ENCODE results near the gene ABHD14A. TPM values are rescaled to one million over a fixed set of nuclear protein-coding genes. Genes with fewer than 3 reads are reported as not detected.

Gene ABHD14A
- total RNA-seq, 1 experiment from 2014 or later, result 3.8 TPM

GRCh38 chr3:51968170-51968775 lies 6.6 kb upstream of the ABHD14A start:
- DNase-seq (ENCODE audit: low spot score) (peak; percentile 69), ATAC-seq (peak; percentile 28)
- no peaks in the 10 kb centered on the region for H3K9me3 Mint-ChIP-seq
- TF ChIP-seq GTF2I (CRISPR knock-in tag; conservative IDR thresholded peaks at IDR 0.05) (no peak), ZNF281 (CRISPR knock-in tag; IDR thresholded peaks at IDR 0.05) (peak; percentile 90)
- peaks cover 18% of the 10 kb centered on the region; the same call in 1 of the 2 replicates for H3K27me3 Mint-ChIP-seq (ENCODE audit: low read depth)
- peak overlapping the region; percentile 81 for H3K4me3 Mint-ChIP-seq
- ChIA-PET CTCF (interaction anchor here (0.6 to 6.3 kb wide), 6 partner anchors 14 to 149 kb away, joined by 3 to 43 read pairs (median 10); partner anchors contain the start of genes ACY1, PARP3 and RRP9), POLR2A (interaction anchor here (0.7 to 3.7 kb wide), 9 partner anchors 11 to 1614 kb away, joined by 3 to 23 read pairs (median 5); partner anchors contain the start of genes ACY1, GPR62, PARP3 and POC1A)
- H3K4me1 Mint-ChIP-seq, result peaks cover 49% of the 10 kb centered on the region
- H3K36me3 Mint-ChIP-seq, result no peaks in the 10 kb centered on the region
- H3K27ac Mint-ChIP-seq, result peak overlapping the region; percentile 56

GRCh38 chr3:51968883-51969678 lies 5.8 kb upstream of the ABHD14A start:
- TF ChIP-seq, protein P1, sequence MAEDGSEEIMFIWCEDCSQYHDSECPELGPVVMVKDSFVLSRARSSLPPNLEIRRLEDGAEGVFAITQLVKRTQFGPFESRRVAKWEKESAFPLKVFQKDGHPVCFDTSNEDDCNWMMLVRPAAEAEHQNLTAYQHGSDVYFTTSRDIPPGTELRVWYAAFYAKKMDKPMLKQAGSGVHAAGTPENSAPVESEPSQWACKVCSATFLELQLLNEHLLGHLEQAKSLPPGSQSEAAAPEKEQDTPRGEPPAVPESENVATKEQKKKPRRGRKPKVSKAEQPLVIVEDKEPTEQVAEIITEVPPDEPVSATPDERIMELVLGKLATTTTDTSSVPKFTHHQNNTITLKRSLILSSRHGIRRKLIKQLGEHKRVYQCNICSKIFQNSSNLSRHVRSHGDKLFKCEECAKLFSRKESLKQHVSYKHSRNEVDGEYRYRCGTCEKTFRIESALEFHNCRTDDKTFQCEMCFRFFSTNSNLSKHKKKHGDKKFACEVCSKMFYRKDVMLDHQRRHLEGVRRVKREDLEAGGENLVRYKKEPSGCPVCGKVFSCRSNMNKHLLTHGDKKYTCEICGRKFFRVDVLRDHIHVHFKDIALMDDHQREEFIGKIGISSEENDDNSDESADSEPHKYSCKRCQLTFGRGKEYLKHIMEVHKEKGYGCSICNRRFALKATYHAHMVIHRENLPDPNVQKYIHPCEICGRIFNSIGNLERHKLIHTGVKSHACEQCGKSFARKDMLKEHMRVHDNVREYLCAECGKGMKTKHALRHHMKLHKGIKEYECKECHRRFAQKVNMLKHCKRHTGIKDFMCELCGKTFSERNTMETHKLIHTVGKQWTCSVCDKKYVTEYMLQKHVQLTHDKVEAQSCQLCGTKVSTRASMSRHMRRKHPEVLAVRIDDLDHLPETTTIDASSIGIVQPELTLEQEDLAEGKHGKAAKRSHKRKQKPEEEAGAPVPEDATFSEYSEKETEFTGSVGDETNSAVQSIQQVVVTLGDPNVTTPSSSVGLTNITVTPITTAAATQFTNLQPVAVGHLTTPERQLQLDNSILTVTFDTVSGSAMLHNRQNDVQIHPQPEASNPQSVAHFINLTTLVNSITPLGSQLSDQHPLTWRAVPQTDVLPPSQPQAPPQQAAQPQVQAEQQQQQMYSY (CRISPR knock-in tag; IDR thresholded peaks at IDR 0.05), result 0 out of 2 replicates have a peak, but pooled peaks have one; percentile 17
- TF ChIP-seq MAX (CRISPR knock-in tag; IDR thresholded peaks at IDR 0.05) (no peak; the same call in 1 of the 2 replicates), SMAD3 (CRISPR knock-in tag; IDR thresholded peaks at IDR 0.05; ENCODE audit: borderline replicate concordance) (no peak)
- ATAC-seq (peak; percentile 3; the same call in 1 of the 2 replicates), DNase-seq (ENCODE audit: low spot score) (peak; percentile 55)
- H3K9me3 Mint-ChIP-seq, result no peaks in the 10 kb centered on the region
- ChIA-PET POLR2A (interaction anchor here (0.6 to 3.7 kb wide), 12 partner anchors 8 to 277 kb away, joined by 3 to 23 read pairs (median 4); partner anchors contain the start of genes ACY1, GPR62, PARP3 and POC1A), CTCF (interaction anchor here (0.6 to 6.3 kb wide), 11 partner anchors 12 to 262 kb away, joined by 3 to 43 read pairs (median 3); partner anchors contain the start of genes ACY1, GPR62, PARP3 and RRP9)
- H3K36me3 Mint-ChIP-seq, result no peaks in the 10 kb centered on the region
- H3K4me3 Mint-ChIP-seq, result peak overlapping the region; percentile 81
- H3K4me1 Mint-ChIP-seq, result peaks cover 50% of the 10 kb centered on the region
- peak overlapping the region; percentile 56 for H3K27ac Mint-ChIP-seq
- peaks cover 22% of the 10 kb centered on the region for H3K27me3 Mint-ChIP-seq (ENCODE audit: low read depth)

DNA sequence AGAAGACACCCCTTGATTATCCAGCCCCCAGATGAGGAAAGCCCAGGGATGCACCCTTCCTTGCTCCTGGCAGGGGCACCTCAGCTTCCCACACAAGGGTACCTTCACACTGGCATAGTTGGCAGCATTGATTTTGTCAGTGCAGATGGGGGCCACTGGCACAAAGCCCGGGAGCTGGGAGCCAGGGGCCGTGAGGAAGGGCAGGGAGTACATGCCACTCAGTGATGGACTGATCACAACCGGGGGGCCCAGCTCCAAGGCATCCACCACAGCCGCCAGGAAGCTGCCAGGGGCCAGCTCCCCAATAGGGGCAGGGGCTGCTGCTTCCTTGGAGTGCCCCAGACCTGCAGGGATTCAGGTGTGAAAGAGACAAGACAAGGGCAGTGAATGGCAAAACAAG lies 5.0 kb upstream of the ABHD14A start:
- Mint-ChIP-seq H3K27me3 (ENCODE audit: low read depth) (peaks cover 27% of the 10 kb centered on the region), H3K4me3 (no peak overlapping the region), H3K36me3 (no peaks in the 10 kb centered on the region), H3K4me1 (peaks cover 48% of the 10 kb centered on the region), H3K9me3 (no peaks in the 10 kb centered on the region), H3K27ac (no peak overlapping the region)
- DNase-seq (ENCODE audit: low spot score) (no peak), ATAC-seq (no peak)
- CTCF ChIA-PET, result interaction anchor here (0.9 to 6.3 kb wide), 9 partner anchors 13 to 261 kb away, joined by 3 to 43 read pairs (median 3); partner anchors contain the start of genes ACY1, GPR62, PARP3 and RRP9
- POLR2A ChIA-PET, result interaction anchor here (0.6 to 3.7 kb wide), 7 partner anchors 9 to 277 kb away, joined by 3 to 23 read pairs (median 4); partner anchors contain the start of genes ACY1, GPR62, PARP3 and RPL29
- no peak for TF ChIP-seq ZSCAN18 (CRISPR knock-in tag; IDR thresholded peaks at IDR 0.05)
- TF ChIP-seq, protein P2, sequence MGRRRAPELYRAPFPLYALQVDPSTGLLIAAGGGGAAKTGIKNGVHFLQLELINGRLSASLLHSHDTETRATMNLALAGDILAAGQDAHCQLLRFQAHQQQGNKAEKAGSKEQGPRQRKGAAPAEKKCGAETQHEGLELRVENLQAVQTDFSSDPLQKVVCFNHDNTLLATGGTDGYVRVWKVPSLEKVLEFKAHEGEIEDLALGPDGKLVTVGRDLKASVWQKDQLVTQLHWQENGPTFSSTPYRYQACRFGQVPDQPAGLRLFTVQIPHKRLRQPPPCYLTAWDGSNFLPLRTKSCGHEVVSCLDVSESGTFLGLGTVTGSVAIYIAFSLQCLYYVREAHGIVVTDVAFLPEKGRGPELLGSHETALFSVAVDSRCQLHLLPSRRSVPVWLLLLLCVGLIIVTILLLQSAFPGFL (CRISPR knock-in tag; IDR thresholded peaks at IDR 0.05; ENCODE audit: borderline replicate concordance), result no peak
- TF ChIP-seq ELF4 (CRISPR knock-in tag; IDR thresholded peaks at IDR 0.05; ENCODE audit: low read depth), result no peak
- no peak for TF ChIP-seq AR (CRISPR knock-in tag; IDR thresholded peaks at IDR 0.05)
- no peak for TF ChIP-seq ZNF121 (CRISPR knock-in tag; IDR thresholded peaks at IDR 0.05)
- no peak for TF ChIP-seq TP53 (CRISPR knock-in tag; IDR thresholded peaks at IDR 0.05)
- no peak for TF ChIP-seq ZNF263 (CRISPR knock-in tag; IDR thresholded peaks at IDR 0.05; ENCODE audit: low read depth)
- no peak for TF ChIP-seq CTCF (IDR thresholded peaks at IDR 0.05)
